MCF 10A (cell line): Measurements from ENCODE around the gene HIVEP2. TPM values are rescaled to one million over a fixed set of nuclear protein-coding genes. Genes with fewer than 3 reads are reported as not detected.

Source experiments
- BruUV-seq: library from RNA; stranded (reverse); fragments of 400-500 nt; replicated peaks from 2 replicates; lab custom pipeline; 2021; lab: Mats Ljungman, UMichigan
- CTCF ChIA-PET: fragments of 300-600 bp; sonication (Branson Sonifier 250); formaldehyde crosslinking; extraction: SDS; loops from one replicate; lab custom pipeline; 2021; ENCODE audit warnings: antibody characterized with exemption, inconsistent platforms; lab: Yijun Ruan, JAX
- POLR2A ChIA-PET: fragments of 300-600, 350-650 bp; sonication (Branson Sonifier 250); formaldehyde crosslinking; extraction: SDS; loops from one replicate; lab custom pipeline; 2020; ENCODE audit warnings: antibody characterized with exemption, inconsistent platforms; lab: Yijun Ruan, JAX
- DNase-seq: peaks from one replicate; pipeline ENCODE4 v3.0.0-alpha.2; 2018; ENCODE audit not compliant: unreplicated experiment
- H3K27ac Mint-ChIP-seq: one replicate; pipeline ENCODE4 v1.8.0; 2022; ENCODE audit warnings: mild to moderate bottlenecking, low read depth, mixed read lengths; ENCODE audit not compliant: unreplicated experiment
- H3K27me3 Mint-ChIP-seq: one replicate; pipeline ENCODE4 v1.8.0; 2022; ENCODE audit warnings: mixed read lengths; ENCODE audit not compliant: insufficient read depth, unreplicated experiment
- H3K36me3 Mint-ChIP-seq: one replicate; pipeline ENCODE4 v1.8.0; 2022; ENCODE audit warnings: mild to moderate bottlenecking, moderate library complexity, mixed read lengths; ENCODE audit not compliant: insufficient read depth, unreplicated experiment
- H3K4me1 Mint-ChIP-seq: one replicate; pipeline ENCODE4 v1.8.0; 2022; ENCODE audit warnings: mixed read lengths; ENCODE audit not compliant: insufficient read depth, unreplicated experiment
- H3K4me3 Mint-ChIP-seq: one replicate; pipeline ENCODE4 v1.8.0; 2022; ENCODE audit warnings: mild to moderate bottlenecking, moderate library complexity, mixed read lengths; ENCODE audit not compliant: unreplicated experiment
- H3K9me3 Mint-ChIP-seq: one replicate; pipeline ENCODE4 v1.8.0; 2022; ENCODE audit warnings: mixed read lengths; ENCODE audit not compliant: unreplicated experiment
- intact Hi-C: fragments of 100-400 bp; cut with micrococcal nuclease; formaldehyde crosslinking; loops from 2 replicates; pipeline ENCODE4 v1.14.1; 2022
- total RNA-seq: library from RNA; stranded (reverse); gene quantifications from 2 replicates; pipeline ENCODE4 v1.2.3, GENCODE V29; 2022
- TF ChIP-seq, protein P1 (sequence below): fragments of 200-600 bp; IDR thresholded peaks from one replicate; pipeline ENCODE4 v1.8.0; 2022; ENCODE audit warnings: antibody characterized with exemption, mild to moderate bottlenecking; ENCODE audit not compliant: unreplicated experiment

HIVEP2 gene
- total RNA-seq, 1 experiment from 2014 or later, result 23.6 TPM

DNA sequence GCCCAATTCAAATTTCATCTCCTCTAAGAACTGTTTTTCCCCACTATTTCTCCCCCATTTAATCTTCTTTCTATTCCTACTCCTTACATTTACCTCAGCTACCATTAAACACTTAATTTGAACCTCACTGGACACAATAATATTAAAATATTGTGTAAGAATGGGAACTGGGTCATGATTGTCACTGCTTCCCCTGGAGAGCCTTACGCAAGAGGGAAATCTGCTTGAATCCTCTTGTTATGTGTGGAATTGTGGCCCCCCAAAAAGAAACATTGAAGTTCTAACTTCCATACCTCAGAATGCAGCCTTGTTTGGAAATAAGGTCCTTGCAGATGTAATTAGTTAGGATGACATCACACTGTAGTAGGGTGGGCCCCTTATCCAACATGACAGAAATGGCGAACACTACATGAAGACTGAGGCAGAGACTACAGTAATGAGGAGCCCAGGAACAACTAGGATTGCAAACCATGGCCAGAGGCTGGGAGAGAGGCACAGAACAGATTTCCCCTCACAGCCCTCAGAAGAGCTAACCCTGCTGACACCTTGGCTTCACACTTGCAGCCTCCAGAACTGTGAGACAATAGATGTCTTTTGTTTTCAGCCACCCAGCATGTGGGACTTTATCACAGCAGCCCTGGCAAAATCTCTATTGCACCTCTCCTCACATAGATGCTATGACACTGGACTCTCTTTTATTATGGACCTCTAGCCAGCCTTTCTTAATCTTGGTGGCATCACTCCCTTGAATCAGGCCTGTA, 29.9 kb downstream of the HIVEP2 start:
- intact Hi-C loops, result no loop called here
- CTCF ChIA-PET, result no interaction called here

DNA sequence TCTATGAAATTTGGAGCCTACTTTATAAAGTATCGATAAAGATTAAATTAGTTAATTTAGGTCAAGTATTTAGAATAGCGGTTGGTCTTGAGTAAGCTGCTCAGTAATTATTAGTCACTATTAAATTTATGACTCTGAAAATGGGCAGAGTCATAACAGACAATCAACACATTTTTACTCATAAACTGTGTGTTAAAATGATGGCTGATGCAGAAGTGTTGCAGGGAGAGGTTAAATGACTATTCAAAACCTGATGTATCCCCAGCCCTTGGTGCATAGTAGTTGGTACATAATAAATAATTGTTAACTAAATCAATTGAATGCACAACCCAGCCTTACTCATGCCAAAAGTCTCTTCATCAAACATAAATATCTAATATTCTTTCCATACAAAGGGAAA, 30.6 kb downstream of the HIVEP2 start:
- TF ChIP-seq, protein P1, sequence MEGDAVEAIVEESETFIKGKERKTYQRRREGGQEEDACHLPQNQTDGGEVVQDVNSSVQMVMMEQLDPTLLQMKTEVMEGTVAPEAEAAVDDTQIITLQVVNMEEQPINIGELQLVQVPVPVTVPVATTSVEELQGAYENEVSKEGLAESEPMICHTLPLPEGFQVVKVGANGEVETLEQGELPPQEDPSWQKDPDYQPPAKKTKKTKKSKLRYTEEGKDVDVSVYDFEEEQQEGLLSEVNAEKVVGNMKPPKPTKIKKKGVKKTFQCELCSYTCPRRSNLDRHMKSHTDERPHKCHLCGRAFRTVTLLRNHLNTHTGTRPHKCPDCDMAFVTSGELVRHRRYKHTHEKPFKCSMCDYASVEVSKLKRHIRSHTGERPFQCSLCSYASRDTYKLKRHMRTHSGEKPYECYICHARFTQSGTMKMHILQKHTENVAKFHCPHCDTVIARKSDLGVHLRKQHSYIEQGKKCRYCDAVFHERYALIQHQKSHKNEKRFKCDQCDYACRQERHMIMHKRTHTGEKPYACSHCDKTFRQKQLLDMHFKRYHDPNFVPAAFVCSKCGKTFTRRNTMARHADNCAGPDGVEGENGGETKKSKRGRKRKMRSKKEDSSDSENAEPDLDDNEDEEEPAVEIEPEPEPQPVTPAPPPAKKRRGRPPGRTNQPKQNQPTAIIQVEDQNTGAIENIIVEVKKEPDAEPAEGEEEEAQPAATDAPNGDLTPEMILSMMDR, result no peak
- POLR2A ChIA-PET, result no interaction called here
- no peak for DNase-seq
- CTCF ChIA-PET, result interaction anchor here (0.6 kb wide), 1 partner anchor 264 kb away, joined by 3 read pairs; no protein-coding TSS in a partner anchor
- Mint-ChIP-seq H3K4me1 (peaks cover 26% of the 10 kb centered on the region), H3K27ac (no peak overlapping the region), H3K27me3 (no peaks in the 10 kb centered on the region), H3K4me3 (no peak overlapping the region), H3K36me3 (peaks cover 16% of the 10 kb centered on the region), H3K9me3 (no peaks in the 10 kb centered on the region)
- BruUV-seq, result no TSS peak
- intact Hi-C loops, result no loop called here

More for the DNA sequence above, 29.9 kb downstream of the HIVEP2 start:
- Mint-ChIP-seq H3K36me3 (peaks cover 16% of the 10 kb centered on the region), H3K9me3 (no peaks in the 10 kb centered on the region), H3K4me1 (peaks cover 28% of the 10 kb centered on the region), H3K27ac (no peak overlapping the region), H3K4me3 (no peak overlapping the region), H3K27me3 (no peaks in the 10 kb centered on the region)
- POLR2A ChIA-PET, result no interaction called here
- no TSS peak for BruUV-seq
- no peak for DNase-seq
- TF ChIP-seq, protein P1, result no peak

DNA sequence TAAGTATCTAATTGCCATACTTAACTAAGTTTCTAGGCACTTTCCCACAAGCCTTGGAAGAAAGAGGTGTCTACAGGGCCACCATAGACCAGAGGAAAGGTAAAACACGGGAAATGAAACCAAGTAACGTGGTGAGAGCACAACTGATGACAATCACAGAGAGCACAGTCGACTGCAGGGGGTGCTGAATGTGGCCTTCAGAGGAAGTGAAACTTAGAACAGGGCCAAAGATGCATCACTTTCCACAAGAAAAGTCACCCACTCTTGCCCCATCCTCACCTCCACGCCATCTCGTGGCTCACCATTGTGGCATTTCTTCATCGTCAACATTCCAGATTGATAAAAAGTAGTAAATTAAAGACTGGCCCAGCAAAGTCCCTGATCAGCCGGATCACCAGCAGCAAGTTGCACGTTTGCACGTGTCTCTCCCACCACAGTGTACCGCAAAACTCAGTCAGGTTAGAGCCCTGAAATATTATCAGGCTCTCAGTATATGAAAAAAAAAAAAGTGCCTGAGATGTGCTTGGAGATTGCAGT, 31.4 kb downstream of the HIVEP2 start:
- no TSS peak for BruUV-seq

DNA sequence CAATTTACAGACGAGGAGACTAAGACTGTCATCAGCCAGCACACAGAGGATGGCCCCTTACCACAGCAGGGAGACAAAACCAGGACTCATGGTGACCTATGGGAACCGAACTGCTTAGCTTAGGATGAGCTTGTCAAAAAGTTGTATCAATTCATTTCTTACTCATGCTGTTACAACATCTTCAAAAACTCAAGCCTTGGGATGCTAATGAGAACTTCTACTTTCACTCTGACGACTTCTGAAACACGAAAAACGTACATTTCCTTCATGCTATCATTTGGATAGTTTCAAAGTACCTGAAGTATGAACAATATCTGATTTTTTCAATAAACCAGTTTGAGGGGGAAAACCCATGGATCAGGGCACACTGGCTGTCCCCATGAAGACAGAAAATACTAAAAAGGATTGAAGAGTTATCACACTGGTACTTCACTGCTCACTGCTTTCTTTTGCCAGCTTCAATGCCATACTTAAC, 31.9 kb downstream of the HIVEP2 start:
- no peak for DNase-seq
- TF ChIP-seq, protein P1, result no peak
- Mint-ChIP-seq H3K4me3 (no peak overlapping the region), H3K4me1 (peaks cover 18% of the 10 kb centered on the region), H3K9me3 (peaks cover 3% of the 10 kb centered on the region), H3K27me3 (no peaks in the 10 kb centered on the region), H3K27ac (no peak overlapping the region), H3K36me3 (peaks cover 12% of the 10 kb centered on the region)
- POLR2A ChIA-PET, result no interaction called here
- CTCF ChIA-PET, result no interaction called here
- BruUV-seq, result no TSS peak
- intact Hi-C loops, result no loop called here

More for the DNA sequence above, 31.4 kb downstream of the HIVEP2 start:
- ChIA-PET POLR2A (no interaction called here), CTCF (interaction anchor here (0.6 kb wide), 1 partner anchor 263 kb away, joined by 3 read pairs; no protein-coding TSS in a partner anchor)
- Mint-ChIP-seq H3K4me3 (no peak overlapping the region), H3K4me1 (peaks cover 20% of the 10 kb centered on the region), H3K36me3 (peaks cover 16% of the 10 kb centered on the region), H3K9me3 (no peaks in the 10 kb centered on the region), H3K27me3 (no peaks in the 10 kb centered on the region), H3K27ac (no peak overlapping the region)
- no peak for DNase-seq
- intact Hi-C loops, result no loop called here
- TF ChIP-seq, protein P1, result no peak
